Natural killer cell (primary cell): ENCODE results near the gene ZNF559. TPM values are rescaled to one million over a fixed set of nuclear protein-coding genes. Genes with fewer than 3 reads are reported as not detected.

Source experiments
- ATAC-seq, 3 donors: fragments of 150-1000 bp in 2 of 3; fragments of 200-7000 bp in 1 of 3; cut with Tn5 transposase; 1 replicate in 1 of 3; 2 replicates in 2 of 3; pipeline ENCODE4 v1.10.0; 2021; ENCODE audit warnings: mild to moderate bottlenecking in 2 of 3, moderate library complexity in 2 of 3
- DNase-seq, 2 donors: peaks; one replicate each; pipeline versions ENCODE4 v3.0.0 to v3.0.0-alpha.2; 2013 to 2021; ENCODE audit warnings: mixed read lengths in 1 of 2
- H3K27ac ChIP-seq: one replicate; pipeline ENCODE4 v1.5.1; 2013; ENCODE audit warnings: mild to moderate bottlenecking, low read length
- H3K27me3 ChIP-seq: one replicate; pipeline ENCODE4 v1.6.1; 2013; ENCODE audit warnings: low read length; ENCODE audit not compliant: control insufficient read depth, insufficient read depth
- H3K36me3 ChIP-seq: one replicate; pipeline ENCODE4 v1.6.1; 2013; ENCODE audit warnings: low read length; ENCODE audit not compliant: control insufficient read depth, insufficient read depth
- H3K4me1 ChIP-seq: one replicate; pipeline ENCODE4 v1.6.1; 2013; ENCODE audit warnings: low read length; ENCODE audit not compliant: control insufficient read depth, insufficient read depth
- H3K4me3 ChIP-seq: one replicate; pipeline ENCODE4 v1.5.1; 2013; ENCODE audit warnings: low read length
- H3K9me3 ChIP-seq: one replicate; pipeline ENCODE4 v1.6.1; 2013; ENCODE audit warnings: low read length; ENCODE audit not compliant: control insufficient read depth, insufficient read depth
- H3K27ac Mint-ChIP-seq, 2 donors: one replicate each; pipeline ENCODE4 v1.8.0; 2022; ENCODE audit warnings: mild to moderate bottlenecking in 2 of 2, mixed read lengths in 2 of 2, moderate library complexity in 1 of 2
- H3K27me3 Mint-ChIP-seq, 2 donors: one replicate each; pipeline ENCODE4 v1.8.0; 2022; ENCODE audit warnings: low read depth in 2 of 2, mixed read lengths in 2 of 2
- H3K36me3 Mint-ChIP-seq: one replicate; pipeline ENCODE4 v1.8.0; 2022; ENCODE audit warnings: mixed read lengths
- H3K4me1 Mint-ChIP-seq, 2 donors: one replicate each; pipeline ENCODE4 v1.8.0; 2022; ENCODE audit warnings: mixed read lengths in 2 of 2
- H3K4me3 Mint-ChIP-seq: one replicate; pipeline ENCODE4 v1.8.0; 2022; ENCODE audit warnings: mild to moderate bottlenecking, moderate library complexity, mixed read lengths
- H3K9me3 Mint-ChIP-seq, 2 donors: one replicate each; pipeline ENCODE4 v1.8.0; 2022; ENCODE audit warnings: mixed read lengths in 2 of 2
- WGBS: methylation state at CpG from one replicate; pipeline ENCODE4 v1.1.7; 2013; ENCODE audit warnings: missing lambda C conversion rate; ENCODE audit not compliant: insufficient coverage; 5-methylcytosine and 5-hydroxymethylcytosine counted together
- intact Hi-C: fragments of 100-400 bp; cut with micrococcal nuclease; formaldehyde crosslinking; loops from one replicate; pipeline ENCODE4 v1.14.2; 2022
- total RNA-seq, 4 donors: library from RNA; stranded (reverse); fragments of 120-200 nt in 1 of 4; gene quantifications; one replicate each; pipeline versions ENCODE4 v1.2.3 to v1.2.4, GENCODE V29; 2013 to 2022
- TF ChIP-seq, protein P1 (sequence below): fragments of 200-600 bp; IDR thresholded peaks from one replicate; pipeline ENCODE4 v1.8.0; 2022; ENCODE audit warnings: antibody characterized with exemption

Gene ZNF559
- total RNA-seq, 3 donors from 2014 or later (not counting 1 experiment from before 2014, with no cell fraction given), result 10.0 to 20.5 (median 11.4) TPM

DNA sequence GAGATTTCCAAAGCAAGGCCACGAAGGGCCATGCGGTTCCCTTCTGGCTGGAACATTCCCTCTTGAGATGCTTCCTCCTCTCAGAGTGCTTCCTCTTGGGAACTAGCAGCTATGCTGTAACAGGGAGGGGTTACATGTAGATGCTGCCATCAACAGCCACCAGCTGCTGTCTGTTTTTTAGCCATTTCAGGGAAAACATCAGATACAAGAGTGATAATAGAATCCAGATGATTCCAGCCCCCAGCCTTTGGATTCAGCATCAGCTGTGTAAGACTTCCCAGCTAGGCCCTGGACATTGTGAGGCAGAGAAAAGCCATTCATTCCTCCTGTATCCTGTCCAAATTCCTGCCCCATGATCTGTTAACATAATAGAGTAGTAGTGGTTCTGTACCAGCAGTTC is 30.7 kb downstream of the ZNF559 start:
- Histone ChIP-seq H3K27me3 (no peaks in the 10 kb centered on the region), H3K27ac (no peak overlapping the region), H3K4me3 (no peak overlapping the region), H3K36me3 (no peaks in the 10 kb centered on the region), H3K4me1 (no peaks in the 10 kb centered on the region), H3K9me3 (peaks cover 75% of the 10 kb centered on the region)
- Mint-ChIP-seq H3K27me3 (no peaks in the 10 kb centered on the region), H3K4me1 (no peaks in the 10 kb centered on the region), H3K4me3 (no peak overlapping the region), H3K36me3 (peaks cover 32% of the 10 kb centered on the region), H3K27ac (no peak overlapping the region), H3K9me3 (peaks cover 4 to 6% of the 10 kb centered on the region in 2 donors)
- ATAC-seq (no peak), DNase-seq (no peak)
- 100% methylated on average over 2 of the region's 2 CpGs for WGBS
- TF ChIP-seq, protein P1, sequence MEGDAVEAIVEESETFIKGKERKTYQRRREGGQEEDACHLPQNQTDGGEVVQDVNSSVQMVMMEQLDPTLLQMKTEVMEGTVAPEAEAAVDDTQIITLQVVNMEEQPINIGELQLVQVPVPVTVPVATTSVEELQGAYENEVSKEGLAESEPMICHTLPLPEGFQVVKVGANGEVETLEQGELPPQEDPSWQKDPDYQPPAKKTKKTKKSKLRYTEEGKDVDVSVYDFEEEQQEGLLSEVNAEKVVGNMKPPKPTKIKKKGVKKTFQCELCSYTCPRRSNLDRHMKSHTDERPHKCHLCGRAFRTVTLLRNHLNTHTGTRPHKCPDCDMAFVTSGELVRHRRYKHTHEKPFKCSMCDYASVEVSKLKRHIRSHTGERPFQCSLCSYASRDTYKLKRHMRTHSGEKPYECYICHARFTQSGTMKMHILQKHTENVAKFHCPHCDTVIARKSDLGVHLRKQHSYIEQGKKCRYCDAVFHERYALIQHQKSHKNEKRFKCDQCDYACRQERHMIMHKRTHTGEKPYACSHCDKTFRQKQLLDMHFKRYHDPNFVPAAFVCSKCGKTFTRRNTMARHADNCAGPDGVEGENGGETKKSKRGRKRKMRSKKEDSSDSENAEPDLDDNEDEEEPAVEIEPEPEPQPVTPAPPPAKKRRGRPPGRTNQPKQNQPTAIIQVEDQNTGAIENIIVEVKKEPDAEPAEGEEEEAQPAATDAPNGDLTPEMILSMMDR, result no peak
- intact Hi-C loops, result no loop called here

DNA sequence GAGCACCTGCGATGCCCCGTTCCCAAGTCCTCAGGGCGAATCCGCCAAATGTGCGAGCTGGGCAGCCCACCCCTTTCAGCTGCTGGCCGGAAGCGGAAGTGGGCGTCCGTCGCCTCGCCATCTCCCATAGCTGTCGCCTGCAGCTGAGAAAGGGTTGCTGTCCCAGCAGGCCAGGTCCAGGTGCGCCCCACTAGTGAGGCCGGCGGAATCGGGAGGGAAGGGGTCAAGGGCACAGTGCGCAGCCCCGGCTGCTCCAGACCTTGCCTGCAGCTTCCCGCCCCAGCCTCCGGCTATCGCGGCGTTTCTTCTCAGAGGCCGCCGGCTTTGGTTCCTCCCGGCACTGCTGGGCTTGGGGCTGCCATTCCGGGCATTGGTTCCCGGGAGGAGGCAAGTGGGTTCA is 38.9 kb downstream of the ZNF559 start, which contains the start of gene ZNF177:
ZNF177 (plus strand) TSS at position 109 of the 400 bp plus-strand sequence. CDS start 15,299 bp downstream, outside the sequence.
- Histone ChIP-seq H3K27me3 (peaks cover 3% of the 10 kb centered on the region), H3K36me3 (no peaks in the 10 kb centered on the region), H3K4me1 (peaks cover 8% of the 10 kb centered on the region), H3K27ac (no peak within 1 kb of the TSS), H3K9me3 (peaks cover 52% of the 10 kb centered on the region), H3K4me3 (peak within 1 kb of the TSS; percentile 26)
- intact Hi-C loops, result no loop called here
- TF ChIP-seq, protein P1, result no peak
- Mint-ChIP-seq H3K27me3 (peaks cover 5 to 15% of the 10 kb centered on the region in 2 donors), H3K9me3 (peaks cover 15 to 17% of the 10 kb centered on the region in 2 donors), H3K27ac (no peak within 1 kb of the TSS), H3K36me3 (peaks cover 38% of the 10 kb centered on the region), H3K4me1 (peaks cover 0 to 10% of the 10 kb centered on the region in 2 donors), H3K4me3 (peak within 1 kb of the TSS; percentile 65)
- DNase-seq, result no peak
- 6% methylated on average over 28 of the region's 28 CpGs for WGBS
- ATAC-seq, result peak; percentile 37 to 67 (median 55)

DNA sequence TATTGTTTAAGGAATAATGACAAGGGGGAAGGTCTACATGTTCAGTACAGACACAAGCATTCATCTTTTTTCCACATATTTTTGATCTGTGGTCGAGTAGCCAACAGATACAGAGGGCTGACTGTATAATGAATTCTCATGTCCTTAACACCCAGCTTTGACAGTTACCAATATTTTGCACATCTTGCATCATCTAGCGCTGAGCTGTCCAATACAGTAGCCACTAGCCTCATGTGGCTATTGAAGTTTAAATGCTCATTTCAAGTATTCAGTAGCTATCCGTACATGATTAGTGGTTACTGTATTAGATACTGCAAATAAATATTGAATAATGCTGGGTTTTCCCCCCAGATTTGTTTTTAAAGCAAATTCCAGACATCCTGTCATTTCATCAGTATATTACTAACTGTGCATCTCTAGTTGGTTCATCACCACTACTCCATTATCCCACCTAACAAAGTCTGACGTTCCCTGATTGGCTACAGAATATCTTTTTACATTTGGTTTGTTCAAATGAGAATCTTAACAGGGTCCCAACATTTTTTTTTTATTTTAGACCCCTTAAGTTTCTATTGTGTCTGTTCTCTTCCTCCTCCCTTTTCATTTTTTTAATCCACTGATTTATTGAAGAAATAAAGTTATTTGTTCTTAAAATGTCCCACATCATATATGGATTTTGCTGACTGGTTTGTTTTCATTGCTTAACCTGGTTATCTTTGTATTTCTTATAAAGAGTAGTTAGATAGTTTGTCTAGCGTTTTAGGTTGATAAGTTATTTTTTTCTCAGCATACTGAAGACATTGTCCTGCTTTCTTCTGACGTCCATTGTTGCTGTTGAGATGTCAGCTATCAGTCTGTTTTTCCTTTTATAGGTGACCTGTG is 47.0 kb downstream of the ZNF559 start:
- peaks cover 11% of the 10 kb centered on the region for H3K9me3 ChIP-seq
- H3K4me1 Mint-ChIP-seq, result no peaks in the 10 kb centered on the region
- intact Hi-C loops, result no loop called here
- H3K4me1 ChIP-seq, result no peaks in the 10 kb centered on the region
- peaks cover 12 to 32% of the 10 kb centered on the region in 2 donors for H3K9me3 Mint-ChIP-seq
- H3K27ac Mint-ChIP-seq, result no peak overlapping the region
- H3K27me3 Mint-ChIP-seq, result no peaks in the 10 kb centered on the region
- H3K27ac ChIP-seq, result no peak overlapping the region
- no peak overlapping the region for H3K4me3 Mint-ChIP-seq
- H3K36me3 ChIP-seq, result no peaks in the 10 kb centered on the region
- no peak for DNase-seq
- no peak overlapping the region for H3K4me3 ChIP-seq
- H3K27me3 ChIP-seq, result no peaks in the 10 kb centered on the region
- ATAC-seq, result no peak
- H3K36me3 Mint-ChIP-seq, result peaks cover 49% of the 10 kb centered on the region
- WGBS, result 90% methylated on average over 6 of the region's 6 CpGs
- TF ChIP-seq, protein P1, result no peak
